ENCODE data around the gene FHOD1. TPM values are rescaled to one million over a fixed set of nuclear protein-coding genes. Genes with fewer than 3 reads are reported as not detected.

FHOD1 gene
- total RNA-seq, 1 donor from 2014 or later: 35.3 TPM

DNA sequence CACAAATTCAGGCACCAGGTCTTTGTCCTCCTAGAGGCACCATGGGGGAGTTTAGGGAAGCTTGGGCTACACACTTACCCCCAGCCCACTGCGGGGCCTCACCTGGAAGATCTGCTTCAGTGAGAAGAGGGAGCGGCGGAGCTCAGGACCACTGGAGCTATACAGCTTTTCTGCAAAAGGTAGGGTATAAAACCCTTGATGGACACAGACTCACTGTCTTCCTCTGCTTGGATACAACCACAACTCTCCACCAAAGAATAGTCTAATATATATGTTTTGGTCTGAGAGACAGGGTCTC, 9.1 kb downstream of the FHOD1 start:
- intact Hi-C loops (cut with DNase I): no loop called here
- DNase-seq (ENCODE audit: low spot score) (no peak), ATAC-seq (no peak)

DNA sequence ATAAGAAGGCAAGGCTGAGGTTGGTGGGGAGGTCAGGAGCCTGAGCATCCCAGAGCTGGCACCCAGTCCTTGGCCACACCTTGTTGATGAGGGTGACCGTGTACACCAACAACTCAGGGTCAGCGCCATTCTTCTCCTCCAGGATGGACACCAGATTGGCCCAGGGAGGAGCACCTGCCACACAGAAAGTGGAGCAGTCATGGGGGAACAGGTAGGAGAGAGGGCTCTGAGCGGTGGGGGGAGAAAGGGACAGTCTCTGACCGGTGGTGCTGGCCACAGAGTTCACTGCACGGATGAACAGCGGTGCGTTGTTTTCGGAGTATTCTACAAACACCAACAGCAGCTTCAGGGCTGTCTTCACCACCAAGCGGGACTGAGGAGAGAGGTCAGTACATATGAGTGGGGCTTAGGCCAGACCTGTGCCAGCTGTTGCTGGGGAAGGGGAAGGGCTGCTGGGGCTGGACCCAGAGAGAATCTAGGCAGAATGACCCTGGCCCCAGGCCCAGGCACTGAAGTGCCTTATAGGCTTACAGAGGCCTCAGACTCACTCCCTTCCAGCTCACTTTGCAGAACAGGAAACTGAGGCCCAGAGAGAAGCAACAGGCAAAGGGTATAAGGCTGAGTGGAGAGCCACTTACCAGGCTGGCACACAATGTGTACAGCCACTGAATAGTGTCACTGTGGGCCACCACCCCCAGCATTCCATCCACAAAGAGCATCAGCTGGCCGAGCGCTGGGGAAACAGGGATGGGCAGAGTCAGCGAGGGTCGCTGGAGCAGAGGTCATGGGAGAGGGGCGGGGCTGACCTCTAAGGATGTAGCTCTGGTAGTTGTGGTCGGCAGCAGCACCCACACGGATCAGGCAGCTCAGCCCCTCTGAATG, 9.6 kb downstream of the FHOD1 start:
- DNase-seq (ENCODE audit: low spot score) (no peak), ATAC-seq (no peak)
- intact Hi-C loops (cut with DNase I): no loop called here

DNA sequence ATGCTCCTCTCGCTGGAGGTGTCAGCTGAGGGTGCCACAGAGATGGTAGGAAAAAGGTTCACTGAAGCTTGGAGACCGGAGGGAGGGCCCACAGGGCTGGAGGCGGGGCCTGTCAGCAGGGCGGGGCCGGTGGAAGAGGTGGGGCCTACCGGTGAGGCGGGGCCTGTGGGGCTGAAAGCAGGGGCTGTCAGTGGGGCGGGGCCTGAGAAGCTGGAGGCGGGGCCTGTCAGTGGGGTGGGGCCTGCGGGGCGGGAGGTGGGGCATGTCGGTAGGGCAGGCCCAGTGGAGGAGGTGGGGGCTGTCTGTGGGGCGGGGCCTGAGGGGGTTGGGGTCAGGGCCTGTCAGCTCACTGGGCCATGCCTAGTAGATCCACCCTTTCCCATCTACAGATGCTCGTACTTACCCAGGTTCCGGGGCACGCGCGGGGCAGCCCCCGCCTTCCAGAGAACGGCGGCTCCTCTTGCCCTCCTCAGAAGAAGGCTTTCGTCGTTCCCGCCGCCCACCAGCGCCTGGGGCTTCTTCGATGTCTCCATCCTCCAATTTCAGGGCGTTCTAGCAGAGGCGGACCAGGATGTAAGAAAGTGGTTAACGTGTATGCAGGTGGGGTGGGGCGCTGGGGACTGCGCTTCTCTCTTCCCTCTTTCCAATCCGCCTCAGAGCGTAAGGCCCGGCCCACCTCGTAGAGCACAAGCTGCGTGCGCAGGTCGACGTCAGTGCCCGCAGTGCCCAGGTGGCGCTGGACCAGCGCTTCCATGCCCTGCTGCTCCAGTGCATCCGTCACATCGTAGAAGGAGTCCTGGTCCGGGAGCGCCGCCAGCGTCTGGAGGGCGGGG, 10.5 kb downstream of the FHOD1 start:
- DNase-seq (ENCODE audit: low spot score): no peak
- ATAC-seq: peak; percentile 44
- intact Hi-C loops (cut with DNase I): no loop called here

DNA sequence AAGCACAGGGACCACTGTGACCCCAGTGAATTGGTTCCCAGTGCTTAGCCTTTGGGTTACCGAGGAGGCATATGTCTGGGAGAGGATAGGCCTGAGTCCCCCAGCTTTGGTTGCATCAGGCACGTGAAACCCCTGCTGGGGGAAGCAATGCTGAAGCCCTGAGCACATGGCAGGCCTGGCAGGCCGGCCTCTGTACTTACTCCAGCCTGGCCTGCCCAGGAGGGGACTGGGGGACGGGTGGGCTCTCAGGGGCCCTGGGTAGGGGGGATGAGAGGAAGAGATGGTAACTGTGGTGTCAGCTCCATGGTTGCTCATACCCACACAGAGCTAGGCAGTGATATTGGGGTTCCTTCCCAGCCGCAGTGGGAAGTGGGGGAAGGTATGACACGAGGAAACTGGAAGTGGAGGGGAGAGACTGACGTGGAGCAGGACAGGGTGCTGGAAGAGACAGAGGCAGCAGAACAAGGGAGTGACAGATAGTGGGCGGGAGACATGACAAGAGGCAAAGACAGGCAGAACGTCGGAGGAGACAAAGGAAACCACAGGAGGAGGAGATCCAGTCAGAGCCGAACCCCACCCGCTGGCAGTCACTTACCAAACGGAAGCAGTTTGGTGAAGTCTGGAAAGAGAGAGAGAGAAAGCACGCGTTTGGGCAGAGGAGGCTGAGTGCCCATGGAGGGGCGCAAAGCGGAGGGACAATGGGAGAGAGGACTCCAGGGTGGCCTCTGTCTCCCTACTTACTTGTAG, 11.3 kb downstream of the FHOD1 start:
- no peak for ATAC-seq
- no peak for DNase-seq (ENCODE audit: low spot score)
- intact Hi-C loops (cut with DNase I): no loop called here

DNA sequence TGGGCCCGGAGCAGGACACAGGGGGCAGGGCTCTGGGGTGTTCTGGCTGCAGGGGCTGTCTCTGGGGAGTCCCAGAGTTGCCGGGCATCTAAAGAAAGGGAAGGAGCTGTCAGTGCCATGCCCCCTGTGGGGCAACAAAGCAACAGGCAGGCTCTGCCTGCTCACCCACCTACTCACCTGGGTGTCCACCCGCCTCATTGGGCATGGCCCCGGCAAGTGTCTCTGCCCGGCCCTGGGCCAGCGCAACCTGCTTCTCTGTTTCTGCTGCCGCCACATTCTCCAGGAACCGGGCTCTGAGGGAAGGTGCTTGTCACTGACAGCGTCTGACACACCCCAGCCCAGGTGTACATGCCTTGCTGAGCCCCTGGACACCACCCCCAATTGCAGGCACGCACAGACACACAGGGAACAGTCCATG, 13.1 kb downstream of the FHOD1 start:
- intact Hi-C loops (cut with DNase I): no loop called here
- no peak for ATAC-seq

DNA sequence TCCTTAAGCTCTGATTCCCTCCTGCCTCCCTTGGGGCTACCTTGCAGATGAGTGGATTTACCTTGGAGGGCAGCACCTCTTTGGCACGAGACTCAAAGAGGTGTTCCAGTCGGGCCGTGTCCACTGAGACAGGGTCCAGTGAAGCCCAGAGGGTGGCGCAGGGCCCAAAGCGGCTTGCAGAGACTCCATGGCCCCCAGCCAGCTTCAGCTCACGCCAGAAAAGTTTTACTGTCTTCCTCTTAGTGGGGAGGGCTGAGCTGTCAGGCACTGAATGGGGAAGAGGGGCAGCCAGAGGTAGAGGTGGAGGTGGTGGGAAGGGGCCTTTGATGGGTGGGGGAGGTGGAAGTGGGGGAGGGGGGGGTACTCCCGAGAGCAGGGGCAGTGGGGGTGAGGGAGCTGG, 13.7 kb downstream of the FHOD1 start:
- intact Hi-C loops (cut with DNase I): no loop called here
- DNase-seq (ENCODE audit: low spot score): no peak

More for the DNA sequence above, 13.1 kb downstream of the FHOD1 start:
- DNase-seq (ENCODE audit: low spot score): no peak

DNA sequence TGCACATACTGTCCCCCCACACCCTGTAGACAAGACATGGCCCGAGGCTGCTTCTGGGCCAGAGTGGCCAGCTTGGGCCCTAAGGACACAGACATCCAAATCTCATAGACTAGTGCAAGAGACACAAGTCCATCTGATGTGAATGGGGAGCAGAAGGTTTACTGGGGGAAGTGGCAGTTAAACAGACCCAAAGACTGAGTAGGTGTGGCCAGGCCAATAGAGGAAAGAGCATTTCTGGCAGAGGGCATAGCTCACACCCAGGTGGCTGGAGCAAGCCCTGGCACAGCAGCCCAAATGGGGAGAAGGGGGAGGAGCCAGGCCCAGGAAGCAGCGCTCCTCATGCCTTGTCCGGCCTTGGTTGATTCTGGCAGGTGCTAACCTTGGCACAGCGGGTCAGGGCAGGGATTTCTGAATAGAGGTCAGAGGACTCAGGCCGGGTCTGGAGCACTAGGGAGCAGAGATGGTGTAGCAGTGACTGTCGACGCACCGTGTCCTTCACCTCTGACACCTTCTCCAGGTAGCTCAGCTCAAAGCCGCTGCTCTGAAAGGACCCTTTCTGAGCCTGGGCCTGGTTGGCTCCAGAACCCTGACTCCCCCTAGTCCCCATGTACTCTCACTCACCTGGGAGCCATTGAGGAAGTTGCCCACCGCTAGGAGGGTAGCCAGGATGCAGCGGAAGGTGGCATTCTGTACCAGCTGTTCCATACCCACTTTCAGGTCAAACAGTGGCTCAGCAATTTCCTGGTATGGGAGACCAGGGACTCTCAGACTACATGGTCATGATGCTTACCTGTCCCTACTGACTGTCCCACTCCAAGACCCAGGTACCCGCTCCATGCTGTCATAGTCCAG, 16.2 kb downstream of the FHOD1 start:
- no peak for DNase-seq (ENCODE audit: low spot score)
- intact Hi-C loops (cut with DNase I): no loop called here
- ATAC-seq: no peak

More for the DNA sequence above, 13.7 kb downstream of the FHOD1 start:
- no peak for ATAC-seq

DNA sequence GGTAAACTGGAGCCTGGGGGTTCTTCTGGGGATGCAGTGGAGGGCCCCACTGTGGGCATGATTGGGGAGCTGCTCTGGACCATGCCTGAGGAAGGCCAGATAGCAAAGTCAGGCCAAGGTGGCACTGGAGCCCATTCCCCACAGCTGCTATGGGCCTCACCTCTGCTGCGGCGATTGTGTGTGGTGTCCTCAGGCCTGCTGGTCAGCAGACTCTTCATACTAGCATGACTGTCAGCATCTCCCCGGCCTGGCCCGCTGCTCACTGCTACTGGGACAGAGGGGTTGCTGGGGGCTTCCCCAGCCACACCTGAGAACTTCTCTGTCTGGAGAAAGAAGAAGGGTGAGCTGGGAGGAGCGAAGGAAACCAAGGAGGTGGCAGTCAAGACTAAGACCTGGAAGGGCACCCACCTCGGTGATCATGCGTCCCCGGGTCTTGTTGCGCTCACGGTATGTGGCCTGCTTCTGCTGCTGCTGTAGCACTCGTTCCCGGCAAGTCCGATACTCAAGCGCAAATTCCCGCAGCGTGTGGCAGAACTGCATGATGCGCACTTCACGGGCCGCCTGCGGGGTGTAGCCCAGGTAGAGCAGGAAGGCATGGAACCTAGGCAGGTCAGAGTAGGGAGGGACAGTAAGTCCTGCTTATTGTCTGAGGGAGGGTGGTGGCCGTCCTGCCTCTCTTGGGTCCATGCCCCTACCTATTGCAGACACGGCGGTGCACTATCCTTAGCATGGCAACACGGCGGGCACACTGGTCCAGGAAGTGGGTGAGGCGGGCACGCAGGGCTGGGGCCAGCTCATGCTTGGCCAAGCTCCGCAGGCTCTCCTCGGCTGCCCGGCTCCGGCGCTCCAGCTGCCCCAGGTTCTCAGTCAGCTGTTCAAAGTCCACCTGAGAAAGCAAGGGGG, 17.1 kb downstream of the FHOD1 start:
- intact Hi-C loops (cut with DNase I): no loop called here
- no peak for ATAC-seq

DNA sequence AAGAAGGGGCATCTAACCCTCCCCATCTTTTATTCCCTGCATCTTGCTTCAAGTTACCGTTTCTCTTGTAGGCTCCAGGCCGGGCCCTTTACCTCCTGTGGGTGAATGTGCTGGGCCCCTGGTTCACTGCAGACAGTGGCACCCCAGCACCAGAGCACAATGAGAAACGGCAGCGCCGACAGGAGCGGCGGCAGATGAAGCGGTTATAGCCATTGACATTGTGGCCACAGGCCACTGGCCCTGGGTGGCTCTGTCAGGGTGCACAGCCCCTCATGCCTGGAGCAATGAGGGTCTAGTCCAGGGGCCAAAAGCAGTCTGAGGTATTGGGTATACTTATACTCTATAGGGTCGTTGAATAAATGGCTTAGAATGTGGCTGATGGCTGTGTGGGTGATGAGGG, 18.4 kb downstream of the FHOD1 start:
- no peak for ATAC-seq
- intact Hi-C loops (cut with DNase I): no loop called here
- DNase-seq (ENCODE audit: low spot score): no peak

More for the DNA sequence above, 17.1 kb downstream of the FHOD1 start:
- DNase-seq (ENCODE audit: low spot score): no peak

DNA sequence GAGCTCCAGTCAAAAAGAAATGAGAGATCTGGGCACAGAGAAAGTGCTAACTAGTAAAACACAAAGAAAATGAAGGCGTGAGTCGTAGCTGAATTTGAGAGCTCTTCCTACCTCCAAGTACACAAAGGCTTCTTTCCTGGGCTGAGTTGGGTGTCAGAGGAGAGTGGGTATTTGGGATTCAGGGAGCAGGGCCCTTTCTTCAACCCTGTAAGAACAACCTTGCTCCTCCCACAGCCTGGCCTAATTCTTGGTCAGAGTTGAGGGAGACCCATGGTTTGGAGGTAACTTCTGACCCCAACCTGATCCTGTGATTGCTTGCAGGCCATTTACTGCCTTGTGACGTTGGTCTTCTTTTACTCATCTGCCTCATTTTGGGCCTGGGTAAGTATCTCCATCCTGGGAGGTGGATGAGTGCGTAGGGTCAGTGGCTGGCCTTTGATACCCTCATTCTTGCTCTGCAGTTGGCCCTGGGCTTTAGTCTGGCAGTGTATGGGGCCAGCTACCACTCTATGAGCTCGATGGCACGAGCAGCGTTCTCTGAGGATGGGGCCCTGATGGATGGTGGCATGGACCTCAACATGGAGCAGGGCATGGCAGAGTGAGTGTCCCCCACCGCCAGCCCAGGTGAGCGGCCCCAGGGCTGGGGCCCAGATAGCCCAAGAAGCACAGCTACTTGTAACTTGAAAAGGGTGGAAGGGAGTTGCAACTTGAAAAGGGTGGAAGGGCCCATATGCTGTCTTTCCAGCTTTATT, 19.1 kb downstream of the FHOD1 start:
- intact Hi-C loops (cut with DNase I): no loop called here
- ATAC-seq: no peak
- no peak for DNase-seq (ENCODE audit: low spot score)

DNA sequence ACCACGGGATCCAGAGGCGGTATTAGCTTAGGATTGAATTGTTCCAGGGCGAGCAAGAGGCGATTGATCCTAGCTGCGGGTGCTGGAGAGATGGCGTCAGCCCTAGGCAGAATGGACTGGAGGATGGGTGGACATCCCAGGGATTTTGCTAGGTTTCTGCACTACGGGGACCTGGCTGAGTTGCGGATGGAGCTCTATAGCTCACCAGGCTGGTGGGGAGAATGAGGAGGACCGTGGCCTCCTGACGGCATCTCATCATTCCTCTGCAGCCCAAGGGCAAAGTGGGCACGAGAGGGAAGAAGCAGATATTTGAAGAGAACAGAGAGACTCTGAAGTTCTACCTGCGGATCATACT, 19.7 kb downstream of the FHOD1 start:
- DNase-seq (ENCODE audit: low spot score): no peak
- no peak for ATAC-seq
- intact Hi-C loops (cut with DNase I): no loop called here

DNA sequence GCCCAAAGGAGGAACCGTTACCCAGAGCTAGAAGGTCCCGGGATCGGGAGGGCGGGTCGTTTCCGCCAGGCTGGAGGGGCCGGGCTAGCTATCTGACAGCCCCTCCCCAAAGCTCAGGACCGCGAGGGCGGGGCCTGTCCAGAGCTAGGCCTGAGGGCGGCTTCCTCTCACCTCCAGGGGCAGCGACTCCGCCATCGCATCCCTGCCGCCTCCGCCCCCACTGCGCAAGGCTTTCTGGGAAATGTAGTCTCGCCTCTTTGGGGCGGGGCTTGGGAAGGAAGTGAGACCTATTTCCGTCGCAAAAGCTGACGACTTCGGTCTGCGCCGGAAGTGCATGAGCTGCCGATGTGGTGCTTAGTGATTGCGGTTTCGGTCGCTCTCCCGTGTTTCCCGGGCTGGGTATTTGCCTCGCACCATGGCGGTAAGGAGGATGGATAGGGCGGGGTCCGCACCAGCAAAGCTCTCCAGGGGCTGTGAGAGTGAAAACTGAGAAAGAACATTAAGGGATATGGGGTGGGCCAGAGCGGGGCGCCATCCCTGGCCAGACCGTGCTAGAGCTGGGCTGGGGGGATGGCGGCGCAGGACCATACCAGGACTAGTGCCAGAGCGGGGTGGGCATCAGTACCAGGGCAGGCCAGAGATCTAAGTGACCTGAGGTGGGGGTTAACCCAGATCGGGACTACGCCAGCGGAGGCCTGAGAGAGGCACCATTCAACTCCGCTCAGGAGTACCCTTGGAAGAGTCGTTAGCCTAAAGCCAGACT, 20.3 kb downstream of the FHOD1 start, which contains the start of gene TMEM208:
Gene TMEM208, plus strand, starts transcription at position 327 of the 763 bp plus-strand sequence. Its CDS starts 89 bp downstream, at position 416.
- peak; percentile 99 for DNase-seq (ENCODE audit: low spot score)
- peak; percentile 98 for ATAC-seq
- intact Hi-C loops (cut with DNase I): no loop called here

DNA sequence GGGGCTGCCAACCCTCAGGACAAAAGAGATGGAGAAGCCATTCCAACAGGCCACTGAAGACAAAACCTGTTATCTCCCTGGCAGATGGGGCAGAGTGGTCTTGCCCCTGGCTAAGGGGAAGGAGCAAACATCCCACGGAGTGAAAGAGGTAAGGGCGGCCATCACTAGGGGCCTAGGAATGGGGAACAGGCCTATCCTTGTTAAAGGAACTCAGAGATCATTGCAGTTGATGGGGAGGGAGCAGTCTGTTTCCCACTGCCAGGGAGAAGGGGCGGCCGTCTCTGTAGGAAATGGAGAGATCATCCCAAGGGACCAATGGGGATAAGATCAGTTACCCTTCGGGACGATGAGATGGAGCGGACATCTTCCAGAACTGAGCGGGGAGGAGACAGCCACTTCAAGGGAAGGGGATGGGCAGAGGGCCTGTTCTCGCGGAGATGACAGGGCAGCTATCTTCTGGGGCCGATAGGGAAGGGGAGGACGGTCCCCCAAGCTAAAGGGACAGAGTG, 20.9 kb downstream of the FHOD1 start:
- intact Hi-C loops (cut with DNase I): no loop called here
- DNase-seq (ENCODE audit: low spot score) (no peak), ATAC-seq (peak; percentile 4)

DNA sequence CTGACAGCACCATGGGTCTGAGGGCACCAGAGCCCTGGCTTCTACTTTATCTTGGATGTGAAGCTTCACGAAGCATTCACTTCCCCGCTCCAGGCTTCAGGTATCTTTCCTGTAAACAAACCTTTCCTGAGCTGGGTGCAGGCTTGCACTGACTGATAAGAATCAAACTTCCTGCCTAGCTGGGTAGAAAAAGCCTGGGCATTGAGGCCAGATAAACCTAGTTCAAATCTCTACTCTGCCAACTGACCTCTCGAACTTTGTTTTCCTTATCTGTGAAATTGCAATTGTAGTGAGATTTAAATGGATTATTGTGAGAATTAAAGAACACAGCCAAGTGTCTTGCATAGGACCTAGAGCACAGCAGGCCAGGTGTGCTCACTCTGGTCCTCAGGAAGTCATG, 23.3 kb downstream of the FHOD1 start:
- DNase-seq (ENCODE audit: low spot score) (no peak), ATAC-seq (no peak)
- intact Hi-C loops (cut with DNase I): no loop called here

DNA sequence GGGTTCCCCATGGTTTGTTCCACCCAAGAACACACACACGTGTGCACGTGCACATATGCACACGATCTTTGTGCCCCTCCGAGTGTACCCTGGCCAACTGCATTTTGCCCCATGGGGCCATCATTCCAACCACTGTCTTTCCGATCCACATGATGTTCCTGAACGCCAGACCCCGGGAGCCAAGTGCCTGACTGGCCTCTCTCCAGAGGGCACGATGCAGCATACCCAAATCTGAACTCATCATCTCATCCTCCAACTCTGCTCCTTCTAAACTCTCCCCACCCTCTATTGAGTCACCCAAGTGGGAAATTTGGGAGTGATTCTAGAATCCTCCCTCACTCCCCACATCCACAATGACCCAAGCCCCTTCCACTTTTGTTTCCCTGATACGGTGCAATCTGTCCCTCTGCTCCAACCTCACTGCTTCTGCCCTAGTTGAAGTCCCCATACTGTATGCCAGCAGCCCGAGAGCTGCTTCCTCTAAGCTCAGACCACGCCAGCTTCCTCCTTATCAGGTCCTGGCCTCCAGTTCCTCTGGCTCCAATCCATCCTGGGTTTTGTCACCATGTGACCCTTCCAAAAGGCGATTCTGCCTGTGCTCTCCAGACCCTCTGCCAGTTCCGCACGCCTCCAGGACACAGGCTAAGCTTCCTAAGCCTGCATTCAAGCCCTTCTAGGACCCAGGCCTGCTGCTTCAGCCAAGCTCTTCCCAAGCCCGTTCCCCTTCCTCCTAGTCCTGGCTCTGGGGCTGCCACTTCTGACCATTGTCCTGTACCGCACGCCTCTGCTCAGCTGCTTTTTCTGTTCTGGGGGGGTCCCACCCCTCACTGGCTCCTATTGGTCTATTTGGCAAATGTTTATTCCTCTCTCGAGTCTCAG, 30.4 kb downstream of the FHOD1 start:
- peak; percentile 75 for ATAC-seq
- DNase-seq (ENCODE audit: low spot score): no peak

More for the DNA sequence above, 30.4 kb downstream of the FHOD1 start:
- intact Hi-C loops (cut with DNase I): no loop called here
